Mucosa of descending colon (tissue), 3 donors: Measurements from ENCODE around the gene DNMT3B. TPM values are rescaled to one million over a fixed set of nuclear protein-coding genes. Genes with fewer than 3 reads are reported as not detected.
"Not testable (repeated sequence)": the region's sequence is repeated elsewhere in the genome, so short reads cannot be mapped to it uniquely, and the experiment has no call there.

ENCODE experiments used
- ATAC-seq: fragments of 200-7000 bp; cut with Tn5 transposase; one replicate; pipeline ENCODE4 v1.9.1; 2020; ENCODE audit warnings: mild to moderate bottlenecking, moderate library complexity
- DNase-seq, 3 donors: peaks; one replicate each; pipeline ENCODE4 v3.0.0-alpha.2; 2020
- H3K36me3 ChIP-seq: fragments of 200-600 bp; one replicate; pipeline ENCODE4 v1.8.0; 2021; ENCODE audit warnings: low read depth, mild to moderate bottlenecking
- H3K4me1 ChIP-seq: fragments of 200-600 bp; one replicate; pipeline ENCODE4 v1.8.0; 2021; ENCODE audit warnings: low read depth, mild to moderate bottlenecking
- H3K4me3 ChIP-seq: fragments of 200-600 bp; one replicate; pipeline ENCODE4 v1.8.0; 2021; ENCODE audit warnings: mild to moderate bottlenecking
- H3K9me3 ChIP-seq: fragments of 200-600 bp; one replicate; pipeline ENCODE4 v1.8.0; 2021; ENCODE audit warnings: mild to moderate bottlenecking
- intact Hi-C, 2 donors: fragments of 100-400 bp; cut with DNase I in 1 of 2; cut with micrococcal nuclease in 1 of 2; formaldehyde crosslinking; loops; one replicate each; pipeline versions ENCODE4 v1.11.0 to v1.11.1; 2022; cut with DNase I, micrococcal nuclease
- total RNA-seq, 3 donors: library from RNA; stranded (reverse); fragmentation: NEBNext Ultra II Directional in 2 of 3; extraction: Animal tissue kit (Norgen Biotek cat#: 25700) in 2 of 3; gene quantifications; one replicate each; pipeline versions ENCODE4 v1.2.1 to v1.2.4, GENCODE V29; 2021 to 2023
- TF ChIP-seq, protein P1 (sequence below): fragments of 200-600 bp; IDR thresholded peaks from one replicate; pipeline ENCODE4 v1.8.0; 2022; ENCODE audit warnings: antibody characterized with exemption, mild to moderate bottlenecking
- donor health status: DM: no; HTN: no; CAD: no; lungs with moderate emphysema.
- donor health status: DM: no; HTN: no; CAD: no.
- donor health status: DM: no; HTN: yes; CAD: no.

Gene DNMT3B
- total RNA-seq, 3 donors from 2014 or later, result 0.95 to 1.3 (median 1.2) TPM

DNA sequence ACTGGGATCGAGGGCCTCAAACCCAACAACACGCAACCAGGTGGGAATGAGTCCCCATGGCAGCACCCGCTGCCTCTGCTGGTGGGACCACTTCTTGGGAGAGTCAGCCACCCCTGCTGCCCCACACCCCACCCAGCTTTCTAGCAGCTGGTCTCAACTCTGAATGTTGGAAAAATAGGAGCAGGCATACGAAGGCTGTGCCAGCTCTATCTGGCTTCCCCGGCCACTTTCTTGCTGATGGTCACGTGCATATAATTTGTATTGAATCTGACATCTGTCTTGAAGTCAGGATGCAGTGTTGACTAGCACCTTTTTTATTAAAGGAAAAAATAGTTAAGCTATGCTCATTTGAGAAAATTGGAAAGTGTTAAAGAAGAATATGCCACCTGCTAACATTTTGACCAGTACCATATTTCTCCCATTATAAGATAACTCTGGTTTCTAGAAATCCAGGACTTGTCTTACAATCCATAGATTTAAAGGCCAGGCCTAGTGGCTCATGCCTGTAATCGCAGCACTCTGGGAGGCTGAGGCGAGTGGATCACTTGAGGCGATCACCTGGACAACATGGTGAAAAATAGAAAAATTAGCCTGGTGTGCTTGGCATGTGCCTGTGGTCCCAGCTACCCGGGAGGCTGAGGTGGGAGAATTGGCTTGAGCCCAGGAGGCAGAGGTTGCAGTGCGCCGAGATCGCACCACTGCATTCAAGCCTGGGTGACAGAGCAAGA is 30.7 kb downstream of the DNMT3B start:
- Histone ChIP-seq H3K36me3 (no peaks in the 10 kb centered on the region), H3K9me3 (no peaks in the 10 kb centered on the region), H3K4me1 (no peaks in the 10 kb centered on the region), H3K4me3 (no peak overlapping the region)
- intact Hi-C loops, result no loop called here
- no peak for DNase-seq
- TF ChIP-seq, protein P1, sequence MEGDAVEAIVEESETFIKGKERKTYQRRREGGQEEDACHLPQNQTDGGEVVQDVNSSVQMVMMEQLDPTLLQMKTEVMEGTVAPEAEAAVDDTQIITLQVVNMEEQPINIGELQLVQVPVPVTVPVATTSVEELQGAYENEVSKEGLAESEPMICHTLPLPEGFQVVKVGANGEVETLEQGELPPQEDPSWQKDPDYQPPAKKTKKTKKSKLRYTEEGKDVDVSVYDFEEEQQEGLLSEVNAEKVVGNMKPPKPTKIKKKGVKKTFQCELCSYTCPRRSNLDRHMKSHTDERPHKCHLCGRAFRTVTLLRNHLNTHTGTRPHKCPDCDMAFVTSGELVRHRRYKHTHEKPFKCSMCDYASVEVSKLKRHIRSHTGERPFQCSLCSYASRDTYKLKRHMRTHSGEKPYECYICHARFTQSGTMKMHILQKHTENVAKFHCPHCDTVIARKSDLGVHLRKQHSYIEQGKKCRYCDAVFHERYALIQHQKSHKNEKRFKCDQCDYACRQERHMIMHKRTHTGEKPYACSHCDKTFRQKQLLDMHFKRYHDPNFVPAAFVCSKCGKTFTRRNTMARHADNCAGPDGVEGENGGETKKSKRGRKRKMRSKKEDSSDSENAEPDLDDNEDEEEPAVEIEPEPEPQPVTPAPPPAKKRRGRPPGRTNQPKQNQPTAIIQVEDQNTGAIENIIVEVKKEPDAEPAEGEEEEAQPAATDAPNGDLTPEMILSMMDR, result no peak
- no peak for ATAC-seq

DNA sequence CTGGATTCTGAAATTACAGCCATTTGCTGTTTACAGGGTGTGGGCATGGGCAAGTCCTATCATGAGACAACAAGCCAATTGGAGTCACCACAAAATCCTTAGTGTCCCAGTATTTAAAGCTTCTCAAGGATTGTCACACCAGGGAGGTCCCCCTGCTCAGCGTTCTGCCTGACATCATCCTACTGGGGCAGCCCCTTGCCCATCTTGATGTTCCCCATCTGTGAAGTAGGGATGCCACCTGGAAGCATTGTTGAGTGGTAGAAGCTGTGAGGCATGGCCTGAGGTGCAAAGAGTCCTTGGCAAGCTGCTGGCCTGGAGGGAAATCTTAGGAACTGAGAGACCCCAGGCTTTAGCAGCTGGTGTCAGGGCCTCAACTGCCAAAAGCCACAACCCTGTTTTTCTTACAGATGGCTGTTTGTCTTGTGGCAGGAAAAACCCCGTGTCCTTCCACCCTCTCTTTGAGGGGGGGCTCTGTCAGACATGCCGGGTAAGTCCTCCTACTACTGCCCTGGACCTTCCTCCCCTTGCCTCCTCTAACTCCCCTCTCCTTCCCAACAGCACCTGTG is 34.3 kb downstream of the DNMT3B start:
- Histone ChIP-seq H3K4me3 (no peak overlapping the region), H3K4me1 (no peaks in the 10 kb centered on the region), H3K36me3 (no peaks in the 10 kb centered on the region), H3K9me3 (no peaks in the 10 kb centered on the region)
- intact Hi-C loops, result no loop called here
- ATAC-seq (no peak), DNase-seq (no peak)
- TF ChIP-seq, protein P1, result no peak

DNA sequence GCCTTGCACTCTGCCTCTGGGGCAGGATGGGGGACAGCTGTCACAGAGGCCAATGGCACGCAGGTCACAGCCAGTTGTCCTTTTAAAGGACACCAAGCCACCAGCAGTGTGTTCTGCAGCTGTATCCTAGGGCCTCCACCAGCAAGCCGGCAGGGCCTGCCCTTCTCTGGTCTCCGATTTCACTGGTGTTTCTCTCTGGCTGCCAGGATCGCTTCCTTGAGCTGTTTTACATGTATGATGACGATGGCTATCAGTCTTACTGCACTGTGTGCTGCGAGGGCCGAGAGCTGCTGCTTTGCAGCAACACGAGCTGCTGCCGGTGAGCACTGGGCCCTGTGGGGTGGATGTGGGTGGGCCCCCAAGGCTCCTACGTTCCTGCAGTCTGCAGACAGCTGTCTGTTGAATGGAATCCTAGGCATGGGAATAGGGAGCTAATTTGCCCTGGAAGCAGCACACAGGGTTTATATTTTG is 34.8 kb downstream of the DNMT3B start:
- intact Hi-C loops, result no loop called here
- TF ChIP-seq, protein P1, result no peak

DNA sequence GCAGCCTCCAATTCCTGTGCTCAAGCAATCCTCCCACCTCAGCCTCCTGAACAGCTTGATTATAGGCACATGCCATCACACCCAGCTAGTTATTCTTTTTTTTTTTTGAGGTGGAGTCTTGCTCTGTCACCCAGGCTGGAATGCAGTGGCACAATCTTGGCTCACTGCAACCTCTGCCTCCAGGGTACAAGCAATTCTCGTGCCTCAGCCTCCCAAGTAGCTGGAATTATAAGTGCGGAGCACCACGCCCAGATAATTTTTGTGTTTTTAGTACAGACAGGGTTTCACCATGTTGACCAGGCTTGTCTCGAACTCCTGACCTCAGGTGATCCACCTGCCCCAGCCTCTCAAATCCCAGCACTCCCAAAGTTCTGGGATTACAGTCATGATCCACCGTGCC is 35.4 kb downstream of the DNMT3B start:
- H3K4me1 ChIP-seq, H3K36me3 ChIP-seq, intact Hi-C loops, H3K9me3 ChIP-seq, H3K4me3 ChIP-seq, DNase-seq, ATAC-seq: not testable (repeated sequence)

More for the DNA sequence above, 34.8 kb downstream of the DNMT3B start:
- Histone ChIP-seq H3K9me3 (no peaks in the 10 kb centered on the region), H3K4me1 (no peaks in the 10 kb centered on the region), H3K4me3 (no peak overlapping the region), H3K36me3 (no peaks in the 10 kb centered on the region)
- ATAC-seq (no peak), DNase-seq (no peak)

DNA sequence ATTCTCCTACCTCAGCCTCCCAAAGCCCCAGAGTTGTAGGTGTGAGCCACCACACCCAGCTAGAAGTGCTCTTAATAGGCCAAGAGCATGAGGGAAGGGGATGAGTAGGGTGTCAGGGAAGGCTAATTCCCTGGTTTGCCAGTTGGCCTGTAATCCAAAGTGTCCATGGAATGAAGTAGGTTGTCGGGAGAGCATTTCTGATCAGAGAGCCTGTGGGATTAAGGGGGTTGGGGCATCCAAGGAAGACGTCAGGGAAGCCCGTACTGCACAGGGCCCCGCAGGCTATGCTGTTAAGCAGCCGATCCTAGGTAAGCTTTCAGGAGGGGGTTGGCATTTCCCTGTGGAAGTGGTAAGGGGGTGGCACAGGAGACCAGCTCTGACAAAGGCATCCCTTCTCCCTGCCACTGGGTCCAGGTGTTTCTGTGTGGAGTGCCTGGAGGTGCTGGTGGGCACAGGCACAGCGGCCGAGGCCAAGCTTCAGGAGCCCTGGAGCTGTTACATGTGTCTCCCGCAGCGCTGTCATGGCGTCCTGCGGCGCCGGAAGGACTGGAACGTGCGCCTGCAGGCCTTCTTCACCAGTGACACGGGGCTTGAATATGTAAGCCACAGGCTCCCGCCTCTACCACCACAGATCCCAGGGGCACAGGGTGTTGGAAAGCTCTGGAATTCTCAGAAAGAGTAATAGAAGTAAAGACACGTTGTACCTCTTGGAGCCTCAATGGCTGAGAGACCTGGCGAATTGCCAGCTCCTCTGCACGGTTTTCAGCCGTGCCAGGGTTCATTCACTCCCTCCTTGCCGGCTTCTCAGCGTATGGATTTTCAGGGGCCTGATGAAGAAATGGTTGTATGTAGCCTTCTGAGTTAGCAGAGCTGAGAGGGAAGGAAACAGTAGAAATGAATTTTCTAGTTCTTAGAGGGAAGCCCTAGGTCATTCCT is 36.1 kb downstream of the DNMT3B start:
- intact Hi-C loops, result no loop called here
- Histone ChIP-seq H3K36me3 (no peaks in the 10 kb centered on the region), H3K4me1 (no peaks in the 10 kb centered on the region), H3K9me3 (no peaks in the 10 kb centered on the region), H3K4me3 (no peak overlapping the region)
- TF ChIP-seq, protein P1, result no peak
- no peak for ATAC-seq
- DNase-seq, result no peak
